Measurements from ENCODE around the gene MORN3. TPM values are rescaled to one million over a fixed set of nuclear protein-coding genes. Genes with fewer than 3 reads are reported as not detected.
A peak's percentile ranks its signal among the peaks of the same experiment; 100 is the strongest.

MORN3 gene
- total and polyA plus RNA-seq, 2 donors (not counting 1 experiment from before 2014, with no cell fraction given), result 0.22 to 1.3 TPM

DNA sequence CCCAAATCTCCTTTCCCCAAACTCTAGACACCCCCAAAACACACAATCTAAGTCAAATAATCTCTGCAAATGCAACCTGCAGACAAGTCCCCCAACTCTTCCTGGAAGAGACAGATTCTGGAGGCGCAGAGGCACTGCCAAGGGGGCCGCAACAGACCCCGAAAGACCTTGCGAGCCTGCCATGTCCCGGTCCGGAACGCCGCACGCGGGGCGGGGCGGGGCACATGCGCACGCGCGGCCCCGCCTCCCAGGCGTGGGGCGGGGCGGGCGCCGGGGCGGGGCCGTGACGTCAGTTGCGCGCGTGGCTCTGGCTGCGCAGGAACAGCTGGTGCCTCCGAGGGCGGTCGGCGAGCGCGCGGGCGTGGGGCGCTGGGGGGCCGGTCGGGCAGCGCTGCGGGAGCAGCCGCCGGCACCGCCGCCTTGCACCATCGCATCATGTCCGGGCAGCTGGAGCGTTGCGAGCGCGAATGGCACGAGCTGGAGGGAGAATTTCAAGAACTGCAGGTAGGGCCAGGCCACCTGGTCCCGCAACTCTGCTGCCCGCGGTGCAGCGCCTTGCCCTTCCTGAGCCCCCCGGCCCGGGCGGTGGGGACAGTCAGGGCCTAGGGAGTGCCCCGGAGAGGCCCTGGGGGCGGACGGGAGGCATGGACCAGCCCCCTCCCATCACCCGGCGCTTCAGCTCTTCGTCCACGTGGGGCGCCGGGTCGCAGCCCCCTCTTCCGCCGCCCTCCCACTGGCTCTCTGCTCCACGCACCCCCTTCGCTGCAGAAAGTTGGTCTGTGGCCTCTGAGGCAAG is 43.2 kb upstream of the MORN3 start, which contains the start of gene TMEM120B:
TMEM120B (plus strand) TSS at position 292 of the 796 bp plus-strand sequence; CDS start at position 436, 144 bp downstream.
- under 1% methylated on average over 65 of the region's 74 CpGs for WGBS (ENCODE audit: insufficient coverage)
- TF ChIP-seq CTCF (IDR thresholded peaks at IDR 0.05) (no peak), EZH2 (IDR thresholded peaks at IDR 0.05; ENCODE audit: borderline replicate concordance, insufficient read depth, low read depth, low read length, poor library complexity, severe bottlenecking) (no peak)
- no peaks in the 10 kb centered on the region for H3K36me3 ChIP-seq (replicated peaks in 1 of 2; ENCODE audit: control extremely low read depth in 1 of 2, control insufficient read depth in 1 of 2, extremely low read depth in 1 of 2, insufficient read depth in 2 of 2, low read length in 1 of 2)
- H3K27me3 ChIP-seq (replicated peaks in 1 of 4; ENCODE audit: control extremely low read depth in 1 of 4, control insufficient read depth in 3 of 4, insufficient read depth in 4 of 4, low read length in 3 of 4), result no peaks in the 10 kb centered on the region
- intact Hi-C loops (cut with micrococcal nuclease), result loop anchor here (1.0 to 5.0 kb wide), 6 partner anchors 15 to 176 kb away; partner anchors contain the start of genes ORAI1 and PSMD9
- DNase-seq, result peak; percentile 93
- peak within 1 kb of the TSS; percentile 89 for H2AFZ ChIP-seq (ENCODE audit: insufficient read depth, low read depth, low read length, poor library complexity, severe bottlenecking)
- H3K27ac ChIP-seq (ENCODE audit: low read length in 2 of 2), result peak within 1 kb of the TSS; percentile 48 to 63
- H3K9ac ChIP-seq (ENCODE audit: low read length), result peak within 1 kb of the TSS; percentile 80
- peaks cover 8% of the 10 kb centered on the region for H3K79me2 ChIP-seq (ENCODE audit: control insufficient read depth, insufficient read depth, low read length)
- H3K27ac Mint-ChIP-seq, result peak within 1 kb of the TSS; percentile 89
- peak within 1 kb of the TSS; percentile 92 for H3K4me2 ChIP-seq (replicated peaks; ENCODE audit: low read depth, low read length, poor library complexity, severe bottlenecking)
- H3K4me3 ChIP-seq (ENCODE audit: control extremely low read depth in 1 of 5, extremely low read depth in 1 of 5, insufficient read depth in 1 of 5, low read depth in 2 of 5, low read length in 4 of 5), result peak within 1 kb of the TSS; percentile 84 to 97 (median 89)
- peak within 1 kb of the TSS; percentile 92 for H3K4me3 Mint-ChIP-seq
- no peaks in the 10 kb centered on the region for H3K9me3 ChIP-seq (ENCODE audit: control extremely low read depth in 1 of 3, control insufficient read depth in 2 of 3, insufficient read depth in 1 of 3, low read length in 2 of 3)
- H3K4me1 Mint-ChIP-seq, result peaks cover 25% of the 10 kb centered on the region
- H4K20me1 ChIP-seq (ENCODE audit: control insufficient read depth, insufficient read depth, low read length, poor library complexity, severe bottlenecking), result no peaks in the 10 kb centered on the region
- CTCF ChIA-PET, result interaction anchor here (0.8 to 5.1 kb wide), 20 partner anchors 9 to 312 kb away, joined by 3 to 60 read pairs (median 4); partner anchors contain the start of genes ORAI1, RHOF and RNF34
- no peaks in the 10 kb centered on the region for H3K9me3 Mint-ChIP-seq (ENCODE audit: insufficient read depth)
- peak; percentile 92 for ATAC-seq (ENCODE audit: low read depth)
- H3K27me3 Mint-ChIP-seq, result no peaks in the 10 kb centered on the region
- peaks cover 22 to 28% of the 10 kb centered on the region in 2 donors for H3K4me1 ChIP-seq (ENCODE audit: control insufficient read depth in 2 of 2, insufficient read depth in 2 of 2, low read length in 2 of 2)
- POLR2A ChIA-PET, result interaction anchor here (0.5 to 1.4 kb wide), 8 partner anchors 69 to 99 kb away, joined by 3 to 5 read pairs (median 3); partner anchors contain the start of gene RHOF

Data from B cell (primary cell).